Neural progenitor cell (in vitro differentiated cells): ENCODE data around the gene MIEF1.
"Not testable (repeated sequence)": the region's sequence is repeated elsewhere in the genome, so short reads cannot be mapped to it uniquely, and the experiment has no call there.

Experiments used
- CTCF ChIP-seq: fragments of 200-600 bp; sonication (generic); IDR thresholded peaks from 2 replicates; pipeline ENCODE4 v1.5.1; 2017; ENCODE audit warnings: antibody characterized with exemption, mild to moderate bottlenecking
- EZH2phosphoT487 ChIP-seq: fragments of 200-600 bp; sonication (generic); IDR thresholded peaks from 2 replicates; pipeline ENCODE4 v1.6.1; 2017; ENCODE audit warnings: antibody characterized with exemption

DNA sequence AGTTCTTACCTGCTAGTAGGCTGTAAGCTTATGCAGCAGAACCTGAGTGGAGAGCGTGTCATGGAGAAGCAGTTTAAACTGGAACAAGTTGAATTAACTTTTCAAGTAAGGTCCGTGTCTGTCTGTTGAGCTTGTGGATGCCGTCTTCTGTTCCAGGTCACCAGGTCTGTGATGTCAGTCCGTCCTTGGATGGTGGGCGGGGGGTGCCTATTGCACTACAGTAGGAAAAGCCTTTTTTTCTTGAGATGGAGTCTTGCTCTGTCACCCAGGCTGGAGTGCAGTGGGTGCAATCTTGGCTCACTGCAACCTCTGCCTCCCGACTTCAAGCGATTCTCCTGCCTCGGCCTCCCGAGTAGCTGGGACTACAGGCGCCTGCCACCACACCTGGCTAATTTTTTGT, 4.9 kb downstream of the MIEF1 start:
- TF ChIP-seq CTCF, EZH2phosphoT487: not testable (repeated sequence)
